NCI-H1694 (cell line): ENCODE measurements around the gene ABCC3.
"Not testable (repeated sequence)": the region's sequence is repeated elsewhere in the genome, so short reads cannot be mapped to it uniquely, and the experiment has no call there.

Source experiments
- DNase-seq: peaks from one replicate; lab custom pipeline; 2025; lab: John Stamatoyannopoulos, UW

The ABCC3 gene

DNA sequence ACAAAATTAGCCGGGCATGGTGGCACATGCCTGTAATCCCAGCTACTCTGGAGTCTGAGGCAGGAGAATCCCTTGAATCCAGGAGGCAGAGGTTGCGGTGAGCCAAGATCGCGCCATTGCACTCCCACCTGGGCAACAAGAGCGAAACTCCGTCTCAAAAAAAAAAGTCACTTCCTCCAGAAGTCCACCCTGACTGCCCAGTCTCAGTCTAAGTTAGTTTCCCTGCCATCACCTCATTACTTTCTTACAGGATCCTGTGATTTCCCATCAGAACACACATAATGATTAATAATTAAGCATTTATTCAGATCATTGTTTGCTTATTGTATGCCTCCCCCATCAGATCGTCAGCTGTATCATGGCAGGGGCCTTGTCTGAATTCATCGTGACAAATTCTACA is 31.6 kb downstream of the ABCC3 start:
- DNase-seq = no peak

DNA sequence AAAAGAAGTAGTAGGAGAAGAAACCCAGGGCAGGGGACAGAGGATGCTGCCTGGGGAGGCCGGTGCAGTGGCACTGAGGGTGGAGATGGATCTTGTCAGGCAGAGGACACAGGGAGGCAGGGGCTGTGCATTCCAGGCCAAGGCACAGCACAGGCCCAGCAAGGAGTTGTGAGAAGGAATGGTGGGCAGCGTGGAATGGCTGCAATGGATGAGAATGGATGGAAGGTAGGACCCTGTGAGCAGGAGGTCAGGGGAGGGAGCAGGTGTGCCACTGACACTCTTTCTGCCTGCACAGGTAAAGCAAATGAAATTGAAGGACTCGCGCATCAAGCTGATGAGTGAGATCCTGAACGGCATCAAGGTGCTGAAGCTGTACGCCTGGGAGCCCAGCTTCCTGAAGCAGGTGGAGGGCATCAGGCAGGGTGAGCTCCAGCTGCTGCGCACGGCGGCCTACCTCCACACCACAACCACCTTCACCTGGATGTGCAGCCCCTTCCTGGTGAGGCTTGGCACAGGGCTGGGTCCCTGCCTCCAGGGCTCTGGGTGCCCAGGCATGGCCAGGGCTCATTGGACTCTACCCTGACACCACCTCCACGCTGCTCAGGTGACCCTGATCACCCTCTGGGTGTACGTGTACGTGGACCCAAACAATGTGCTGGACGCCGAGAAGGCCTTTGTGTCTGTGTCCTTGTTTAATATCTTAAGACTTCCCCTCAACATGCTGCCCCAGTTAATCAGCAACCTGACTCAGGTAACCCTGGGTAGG is 32.8 kb downstream of the ABCC3 start:
- no peak for DNase-seq

DNA sequence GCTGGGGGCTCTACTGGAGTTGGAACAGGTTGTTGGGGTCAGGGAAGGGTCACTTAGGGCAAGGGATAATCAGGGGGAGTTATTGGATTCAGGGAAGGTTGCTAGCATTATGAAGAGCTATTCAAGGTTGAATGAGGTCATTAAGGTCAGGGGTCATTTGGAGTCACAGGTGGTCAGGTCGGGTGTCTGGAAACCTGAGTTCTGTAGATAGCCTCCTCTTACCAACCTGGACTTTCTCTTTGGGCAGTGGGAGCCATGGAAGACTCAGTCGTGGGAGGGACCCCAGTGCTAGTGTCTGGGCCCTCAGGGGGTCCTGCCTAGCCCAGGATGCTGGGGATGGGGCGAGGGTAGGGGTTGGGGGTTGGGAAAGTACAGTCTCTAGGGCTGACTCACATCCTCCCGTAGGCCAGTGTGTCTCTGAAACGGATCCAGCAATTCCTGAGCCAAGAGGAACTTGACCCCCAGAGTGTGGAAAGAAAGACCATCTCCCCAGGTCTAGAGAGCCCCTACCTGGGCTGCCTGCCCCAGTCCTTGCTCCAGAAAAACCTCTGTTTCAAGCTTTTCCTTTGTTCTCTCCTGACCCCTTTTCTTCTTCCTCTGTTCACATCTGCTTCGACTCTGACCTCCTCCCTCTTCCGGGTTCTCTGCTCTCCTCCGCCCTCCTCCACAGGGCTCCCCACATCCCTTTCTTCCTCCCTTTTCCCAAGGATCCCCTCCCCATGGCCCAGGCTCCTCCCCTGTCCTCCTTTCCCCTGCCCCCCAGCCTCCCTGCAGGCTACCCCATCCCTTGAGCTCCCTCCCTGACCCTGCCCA is 33.5 kb downstream of the ABCC3 start:
- DNase-seq = no peak

DNA sequence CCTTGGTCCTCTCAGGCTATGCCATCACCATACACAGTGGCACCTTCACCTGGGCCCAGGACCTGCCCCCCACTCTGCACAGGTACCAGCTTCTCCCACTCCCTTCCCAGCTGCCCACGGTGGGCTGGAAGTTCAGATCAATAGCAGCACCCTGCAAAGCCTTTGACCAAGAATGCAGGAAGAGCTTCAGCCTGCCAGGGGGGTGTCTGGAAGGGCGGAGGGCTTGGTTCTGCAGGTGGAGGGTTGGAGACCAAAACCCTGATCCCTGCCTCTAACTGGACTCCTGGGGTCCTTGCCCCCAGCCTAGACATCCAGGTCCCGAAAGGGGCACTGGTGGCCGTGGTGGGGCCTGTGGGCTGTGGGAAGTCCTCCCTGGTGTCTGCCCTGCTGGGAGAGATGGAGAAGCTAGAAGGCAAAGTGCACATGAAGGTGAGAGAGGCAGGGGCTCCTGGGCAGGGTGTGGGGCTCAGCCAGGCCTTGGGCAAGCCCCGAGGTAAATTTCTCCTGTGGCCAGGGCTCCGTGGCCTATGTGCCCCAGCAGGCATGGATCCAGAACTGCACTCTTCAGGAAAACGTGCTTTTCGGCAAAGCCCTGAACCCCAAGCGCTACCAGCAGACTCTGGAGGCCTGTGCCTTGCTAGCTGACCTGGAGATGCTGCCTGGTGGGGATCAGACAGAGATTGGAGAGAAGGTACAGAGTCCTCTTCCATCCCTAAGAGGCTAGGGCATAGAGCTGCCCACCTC is 34.3 kb downstream of the ABCC3 start:
- DNase-seq = no peak

DNA sequence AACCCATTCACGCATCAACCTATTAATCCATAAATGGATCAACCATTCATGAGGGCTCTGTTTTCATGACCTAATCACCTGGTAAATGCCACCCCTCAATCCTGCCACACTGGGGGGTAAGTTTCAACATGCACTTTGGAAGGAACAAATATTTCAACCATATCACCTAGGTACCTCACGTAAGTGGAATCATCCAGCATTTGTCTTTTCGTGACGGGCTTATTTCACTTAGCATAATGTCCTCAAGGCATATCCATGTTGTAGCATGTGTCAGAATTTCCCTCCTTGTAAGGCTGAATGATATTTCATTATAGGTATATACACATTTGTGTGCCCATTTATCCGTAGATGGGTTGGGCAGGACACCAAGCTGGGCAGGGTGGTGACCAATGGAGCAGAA is 37.4 kb downstream of the ABCC3 start:
- DNase-seq = no peak

DNA sequence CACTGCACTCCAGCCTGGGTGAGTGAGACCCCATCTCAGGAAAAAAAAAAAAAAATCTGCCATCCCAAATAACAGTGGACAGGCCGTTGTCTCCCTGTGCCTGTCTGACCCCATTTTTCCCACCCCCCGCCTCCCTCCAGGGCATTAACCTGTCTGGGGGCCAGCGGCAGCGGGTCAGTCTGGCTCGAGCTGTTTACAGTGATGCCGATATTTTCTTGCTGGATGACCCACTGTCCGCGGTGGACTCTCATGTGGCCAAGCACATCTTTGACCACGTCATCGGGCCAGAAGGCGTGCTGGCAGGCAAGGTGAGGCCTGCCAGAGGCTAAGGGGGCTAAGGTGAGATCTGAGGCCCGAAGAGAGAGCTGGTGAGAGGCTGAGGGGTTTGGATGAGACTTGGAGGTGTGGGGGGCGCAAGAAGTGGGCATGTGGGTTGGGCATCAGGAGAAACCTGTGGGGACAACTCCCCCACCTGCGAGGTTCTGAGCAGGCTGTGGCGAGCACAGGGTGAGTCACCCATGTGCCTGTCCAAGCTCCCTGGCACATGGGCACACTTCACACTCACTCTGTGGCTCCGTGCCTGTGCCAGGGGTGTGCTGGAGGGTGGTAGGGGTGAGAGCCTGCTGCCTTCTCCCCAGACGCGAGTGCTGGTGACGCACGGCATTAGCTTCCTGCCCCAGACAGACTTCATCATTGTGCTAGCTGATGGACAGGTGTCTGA is 38.3 kb downstream of the ABCC3 start:
- DNase-seq = no peak

DNA sequence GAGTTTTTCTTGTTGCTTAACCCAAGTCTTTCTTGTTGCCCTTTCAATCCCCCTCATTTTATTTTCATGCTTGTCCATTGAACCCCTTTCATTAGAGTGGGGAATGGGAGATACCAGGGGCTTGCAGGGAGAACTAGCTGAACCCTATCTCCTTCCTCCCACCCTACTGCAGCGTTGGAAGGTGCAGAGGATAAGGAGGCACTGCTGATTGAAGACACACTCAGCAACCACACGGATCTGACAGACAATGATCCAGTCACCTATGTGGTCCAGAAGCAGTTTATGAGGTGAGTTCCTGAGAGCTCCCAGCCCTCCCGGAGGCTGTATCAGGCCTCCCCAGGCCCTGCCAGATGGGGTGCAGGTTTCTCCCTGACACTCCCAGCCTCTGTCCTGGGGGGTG is 40.5 kb downstream of the ABCC3 start:
- no peak for DNase-seq

DNA sequence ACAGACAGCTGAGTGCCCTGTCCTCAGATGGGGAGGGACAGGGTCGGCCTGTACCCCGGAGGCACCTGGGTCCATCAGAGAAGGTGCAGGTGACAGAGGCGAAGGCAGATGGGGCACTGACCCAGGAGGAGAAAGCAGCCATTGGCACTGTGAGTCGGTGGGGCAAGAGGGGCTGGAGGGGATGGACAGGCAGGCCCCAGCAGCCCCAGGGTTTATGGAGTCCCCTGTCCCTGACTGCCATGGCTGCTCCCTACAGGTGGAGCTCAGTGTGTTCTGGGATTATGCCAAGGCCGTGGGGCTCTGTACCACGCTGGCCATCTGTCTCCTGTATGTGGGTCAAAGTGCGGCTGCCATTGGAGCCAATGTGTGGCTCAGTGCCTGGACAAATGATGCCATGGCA is 40.9 kb downstream of the ABCC3 start:
- DNase-seq = no peak

DNA sequence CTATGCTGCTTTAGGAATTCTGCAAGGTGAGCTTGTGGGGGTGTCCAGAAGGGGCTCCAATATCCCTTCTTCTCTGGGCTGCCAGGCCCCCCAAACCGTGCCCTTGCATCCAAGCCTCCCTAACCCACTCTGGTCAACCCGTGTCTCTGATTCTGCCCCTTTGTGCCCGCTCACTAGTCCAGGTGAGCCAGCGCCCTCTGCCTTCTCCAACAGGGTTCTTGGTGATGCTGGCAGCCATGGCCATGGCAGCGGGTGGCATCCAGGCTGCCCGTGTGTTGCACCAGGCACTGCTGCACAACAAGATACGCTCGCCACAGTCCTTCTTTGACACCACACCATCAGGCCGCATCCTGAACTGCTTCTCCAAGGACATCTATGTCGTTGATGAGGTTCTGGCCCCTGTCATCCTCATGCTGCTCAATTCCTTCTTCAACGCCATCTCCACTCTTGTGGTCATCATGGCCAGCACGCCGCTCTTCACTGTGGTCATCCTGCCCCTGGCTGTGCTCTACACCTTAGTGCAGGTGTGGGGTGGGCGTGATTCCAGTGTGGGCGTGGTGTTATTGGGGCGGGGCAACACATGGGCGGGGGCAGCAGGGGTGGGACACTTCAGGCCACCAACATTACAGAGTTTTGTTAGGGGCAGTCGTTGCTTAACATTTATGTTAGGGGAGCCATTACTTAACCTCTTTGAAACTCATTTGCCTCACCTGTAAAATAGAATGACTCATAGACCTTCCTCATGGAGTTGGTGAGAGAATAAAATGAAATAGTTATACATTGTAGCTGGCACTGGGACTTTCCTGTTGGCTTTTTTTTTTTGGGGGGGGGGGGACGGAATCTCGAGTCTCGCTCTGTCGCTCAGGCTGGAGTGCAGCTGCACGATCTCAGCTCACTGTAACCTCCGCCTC is 41.6 kb downstream of the ABCC3 start:
- DNase-seq = no peak

DNA sequence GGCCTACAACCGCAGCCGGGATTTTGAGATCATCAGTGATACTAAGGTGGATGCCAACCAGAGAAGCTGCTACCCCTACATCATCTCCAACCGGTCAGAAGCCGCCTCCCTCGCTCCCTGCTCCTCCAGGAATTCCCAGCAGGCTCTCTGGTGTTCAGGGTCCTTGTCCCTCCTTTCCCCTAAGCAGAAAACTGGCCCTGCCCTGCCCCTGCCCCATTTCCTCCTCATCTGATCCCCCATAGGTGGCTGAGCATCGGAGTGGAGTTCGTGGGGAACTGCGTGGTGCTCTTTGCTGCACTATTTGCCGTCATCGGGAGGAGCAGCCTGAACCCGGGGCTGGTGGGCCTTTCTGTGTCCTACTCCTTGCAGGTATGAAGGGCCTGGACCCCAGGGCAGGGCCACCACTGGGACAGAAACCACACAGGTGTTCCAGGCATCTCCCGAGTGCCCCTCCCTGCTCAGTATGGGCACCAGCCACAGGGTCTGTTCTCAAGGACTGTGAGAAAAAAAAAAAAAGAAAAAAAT is 43.2 kb downstream of the ABCC3 start:
- DNase-seq = no peak

DNA sequence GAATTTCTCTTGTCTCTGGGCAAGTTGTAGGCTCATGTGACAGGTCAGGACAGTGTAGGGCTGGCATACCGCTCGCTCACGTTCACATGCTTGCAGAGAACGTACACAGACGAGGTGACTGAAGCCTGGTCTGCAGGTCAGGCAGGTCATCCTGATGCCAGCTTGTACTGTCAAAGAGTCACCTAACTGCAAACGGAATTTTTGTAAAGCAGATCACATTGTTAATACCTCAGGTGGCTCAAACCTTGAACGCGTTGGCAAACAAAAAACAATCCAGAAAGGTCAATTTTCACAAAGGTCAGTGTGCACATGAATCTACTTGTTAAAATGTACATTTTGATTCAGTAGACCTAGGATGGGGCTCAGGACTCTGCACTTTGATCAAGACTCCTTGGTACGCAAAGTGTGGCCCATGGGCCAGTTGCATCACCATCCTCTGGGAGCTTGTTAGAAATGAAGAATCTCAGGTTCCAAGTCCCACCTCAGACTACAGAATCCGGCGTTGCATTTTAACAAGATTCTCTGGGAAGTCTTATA is 44.4 kb downstream of the ABCC3 start:
- DNase-seq = no peak

DNA sequence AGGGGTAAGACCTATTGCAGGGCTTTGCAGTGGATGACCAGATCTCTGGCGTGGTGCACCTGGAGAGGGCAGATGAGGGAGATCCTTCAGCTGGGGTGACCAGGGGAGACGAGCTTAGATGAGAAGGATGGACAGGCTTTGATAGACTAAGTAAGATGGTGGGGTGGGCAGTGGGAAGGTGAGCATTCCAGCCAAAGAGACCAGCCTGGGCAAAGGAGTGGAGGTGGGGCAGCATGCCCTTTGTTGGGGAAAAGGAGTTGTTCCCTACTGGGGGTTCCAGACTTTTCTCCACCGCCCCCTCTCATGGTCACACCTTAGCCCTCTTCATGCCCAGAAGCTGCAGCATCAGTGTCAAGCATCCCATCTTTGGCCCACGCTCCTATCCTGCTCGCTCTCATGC is 45.4 kb downstream of the ABCC3 start:
- DNase-seq = no peak

DNA sequence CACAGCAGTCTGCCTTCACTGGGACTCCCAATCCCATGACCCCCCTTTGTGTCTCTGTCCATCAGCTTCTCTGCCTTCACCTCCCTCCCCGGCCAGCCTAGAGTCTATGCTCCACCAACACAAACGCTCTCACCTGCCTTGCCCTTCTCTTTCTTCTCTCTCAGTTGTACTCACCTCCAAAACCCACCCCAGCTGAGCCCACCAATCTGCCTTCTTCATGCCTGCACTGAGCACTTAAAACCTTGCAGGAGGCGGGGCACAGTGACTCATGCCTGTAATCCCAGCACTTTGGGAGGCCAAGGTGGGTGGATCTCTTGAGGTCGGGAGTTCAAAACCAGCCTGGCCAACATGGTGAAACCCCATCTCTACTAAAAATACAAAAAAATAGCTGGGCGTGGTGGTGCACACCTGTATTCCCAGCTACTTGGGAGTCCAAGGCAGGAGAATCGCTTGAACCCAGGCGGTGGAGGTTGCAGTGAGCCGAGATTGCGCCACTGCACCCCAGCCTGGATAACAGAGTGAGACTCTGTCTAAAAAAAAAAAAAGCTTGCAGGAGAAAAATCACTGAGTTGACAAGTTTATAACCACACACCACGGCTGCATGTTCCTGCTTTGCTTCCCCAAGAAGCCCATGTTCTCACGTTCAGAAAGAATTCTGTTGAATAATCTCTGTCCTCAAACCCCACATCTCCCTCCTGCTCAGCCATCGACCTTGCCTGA is 46.0 kb downstream of the ABCC3 start:
- not testable (repeated sequence) for DNase-seq

DNA sequence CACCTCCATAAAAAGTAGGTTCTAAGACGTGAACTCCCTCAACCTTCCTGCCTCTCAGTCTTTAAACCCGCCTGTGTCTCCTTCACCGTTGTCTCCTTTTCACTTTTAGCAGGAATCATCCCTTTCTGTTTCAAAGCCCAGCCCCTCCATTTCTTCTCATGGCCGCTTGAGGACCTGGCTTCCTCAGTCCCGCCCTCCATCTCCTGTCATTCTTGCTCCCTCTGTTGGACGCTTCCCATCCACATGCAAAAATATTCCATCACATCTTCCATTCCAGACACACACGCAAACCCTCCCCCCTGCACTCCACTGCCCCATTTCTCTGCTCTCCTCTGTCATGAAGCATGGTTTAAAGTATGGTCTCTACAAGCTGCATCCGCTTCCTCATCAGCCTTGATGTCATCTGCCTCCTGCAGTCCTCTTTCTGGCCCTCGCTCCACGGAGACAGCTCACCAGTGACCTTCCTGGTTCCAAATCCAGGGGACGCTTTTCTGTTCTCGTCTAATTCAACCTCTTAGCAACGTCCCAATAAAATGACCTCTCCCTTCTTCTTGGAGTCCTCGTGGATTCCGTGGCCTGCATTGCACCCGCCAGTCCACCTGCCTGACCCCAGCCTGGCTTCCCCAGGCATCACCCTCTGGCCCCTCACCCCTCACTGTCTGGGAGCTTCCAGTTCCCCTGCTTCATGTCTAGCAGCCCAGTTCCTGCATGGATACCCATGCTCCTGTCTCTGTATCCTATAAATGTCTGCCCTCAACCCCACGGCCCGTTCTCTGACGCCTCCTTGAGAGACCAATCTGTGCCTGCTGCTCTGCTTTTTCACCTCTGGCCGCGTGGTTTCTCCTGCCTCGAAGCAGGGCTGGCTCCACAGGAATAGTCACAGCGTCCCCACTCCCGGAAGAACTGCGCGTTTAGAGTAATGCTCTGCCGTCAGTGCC is 46.9 kb downstream of the ABCC3 start:
- peak; percentile 62 for DNase-seq

DNA sequence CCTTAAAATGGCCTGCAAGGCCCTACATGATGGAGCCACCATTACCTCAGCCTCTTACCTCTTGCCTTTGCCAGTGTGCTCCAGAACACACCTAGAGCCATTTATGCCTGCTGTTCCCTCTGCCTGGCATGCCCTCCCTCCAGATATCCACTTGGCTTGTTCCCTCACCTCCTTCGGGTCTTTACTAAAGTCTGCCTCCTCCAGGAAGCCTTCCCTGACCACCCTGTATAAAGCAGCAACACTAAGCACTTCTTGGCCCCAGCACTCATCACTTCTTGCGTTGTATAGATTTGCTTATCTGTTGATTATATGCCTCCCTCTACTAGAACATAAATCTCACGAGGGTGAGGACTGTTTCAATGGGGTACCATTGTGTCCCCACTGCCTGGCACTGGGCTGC is 47.8 kb downstream of the ABCC3 start:
- no peak for DNase-seq

DNA sequence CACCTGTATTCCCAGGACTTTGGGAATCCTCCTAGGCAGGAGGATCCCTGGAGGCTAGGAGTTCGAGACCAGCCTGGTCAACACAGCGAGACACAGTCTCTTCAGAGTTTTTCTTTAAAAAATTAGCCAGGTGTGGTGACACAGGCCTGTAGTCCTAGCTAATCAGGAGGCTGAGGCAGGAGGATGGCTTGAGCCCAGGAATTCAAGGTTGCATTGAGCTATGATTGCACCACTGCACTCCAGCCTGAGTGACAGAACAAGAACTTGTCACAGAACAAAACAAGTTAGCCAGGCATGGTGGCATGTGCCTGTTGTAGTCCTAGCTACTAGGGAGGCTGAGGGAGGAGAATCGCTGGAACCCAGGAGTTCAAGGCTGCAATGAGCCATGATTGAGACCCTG is 48.3 kb downstream of the ABCC3 start:
- DNase-seq = no peak

DNA sequence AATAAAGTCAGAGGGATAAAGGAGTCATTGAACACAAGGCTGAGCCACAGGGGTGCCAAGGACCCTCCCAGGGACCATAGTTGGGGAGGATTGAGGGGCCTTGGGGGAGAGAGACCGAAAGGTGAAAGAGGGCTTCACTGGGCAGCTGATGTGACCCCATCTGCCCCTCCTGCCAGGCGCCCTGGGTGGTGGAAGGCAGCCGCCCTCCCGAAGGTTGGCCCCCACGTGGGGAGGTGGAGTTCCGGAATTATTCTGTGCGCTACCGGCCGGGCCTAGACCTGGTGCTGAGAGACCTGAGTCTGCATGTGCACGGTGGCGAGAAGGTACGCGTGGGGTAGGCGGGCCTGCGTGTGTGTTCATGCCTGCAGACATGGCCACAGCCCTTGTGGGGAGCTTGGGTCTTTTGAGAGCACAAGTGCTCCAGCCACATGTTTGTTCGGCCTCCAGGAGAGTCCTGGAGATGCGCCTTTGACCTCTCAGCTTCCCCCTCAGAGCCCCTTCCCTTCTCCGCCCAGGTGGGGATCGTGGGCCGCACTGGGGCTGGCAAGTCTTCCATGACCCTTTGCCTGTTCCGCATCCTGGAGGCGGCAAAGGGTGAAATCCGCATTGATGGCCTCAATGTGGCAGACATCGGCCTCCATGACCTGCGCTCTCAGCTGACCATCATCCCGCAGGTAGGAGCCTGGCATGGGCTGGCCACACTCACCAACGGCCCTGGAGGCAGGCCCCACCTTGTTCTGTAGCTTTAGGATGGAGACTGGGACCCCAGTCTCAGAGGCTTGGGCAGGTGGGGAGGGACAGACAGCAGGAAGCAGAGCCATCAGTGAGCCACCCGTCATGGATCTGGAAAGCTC is 49.0 kb downstream of the ABCC3 start:
- DNase-seq = no peak

DNA sequence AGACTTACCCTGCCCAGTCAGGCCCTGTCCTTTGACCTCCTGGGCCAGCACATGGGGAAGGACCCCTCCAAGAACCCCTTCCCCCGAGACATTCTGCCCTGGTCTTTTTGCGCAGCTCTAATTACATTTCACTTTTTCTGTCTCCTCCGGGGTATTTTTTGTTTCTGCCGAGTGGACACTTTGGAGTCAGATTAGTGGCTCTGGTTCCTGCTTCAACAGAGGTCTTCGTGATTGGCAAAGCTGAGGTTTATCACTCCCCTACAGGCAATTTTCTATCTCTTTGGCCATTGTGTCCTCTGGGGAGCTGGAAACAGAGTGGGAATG is 49.6 kb downstream of the ABCC3 start:
- no peak for DNase-seq
